Right lobe of liver (tissue), 6 donors: ENCODE results near the gene ADGRV1. TPM values are rescaled to one million over a fixed set of nuclear protein-coding genes. Genes with fewer than 3 reads are reported as not detected.

Experiments used
- ATAC-seq, 4 donors: fragments of 200-7000 bp; cut with Tn5 transposase; one replicate each; pipeline ENCODE4 v1.9.1; 2020; ENCODE audit warnings: mild to moderate bottlenecking in 4 of 4, moderate library complexity in 4 of 4
- DNase-seq, 3 donors: peaks; one replicate each; pipeline ENCODE4 v3.0.0-alpha.2; 2020
- H3K27ac ChIP-seq, 3 donors: fragments of 200-600 bp; one replicate each; pipeline ENCODE4 v1.8.0; 2022
- H3K27me3 ChIP-seq, 2 donors: fragments of 200-600 bp; one replicate each; pipeline ENCODE4 v1.8.0; 2022
- H3K36me3 ChIP-seq, 4 donors: fragments of 200-600 bp; sonication (generic) in 1 of 4; one replicate each; pipeline versions ENCODE4 v1.5.1 to v1.8.0; 2017 to 2022; ENCODE audit warnings: control low read depth in 1 of 4
- H3K4me1 ChIP-seq, 4 donors: fragments of 200-600 bp; sonication (generic) in 1 of 4; one replicate each; pipeline versions ENCODE4 v1.5.1 to v1.8.0; 2017 to 2022; ENCODE audit warnings: control low read depth in 1 of 4
- H3K4me3 ChIP-seq, 3 donors: fragments of 200-600 bp; one replicate each; pipeline ENCODE4 v1.8.0; 2022
- H3K9me3 ChIP-seq, 4 donors: fragments of 200-600 bp; sonication (generic) in 1 of 4; one replicate each; pipeline versions ENCODE4 v1.5.1 to v1.8.0; 2017 to 2022; ENCODE audit warnings: control low read depth in 1 of 4
- POLR2A ChIP-seq: fragments of 450-650 bp; IDR thresholded peaks from one replicate; pipeline ENCODE4 v1.6.1; 2017; ENCODE audit warnings: antibody characterized with exemption, mild to moderate bottlenecking
- WGBS: methylation state at CpG from one replicate; pipeline ENCODE4 v1.1.6; 2018; ENCODE audit warnings: low coverage, low lambda C conversion rate; ENCODE audit not compliant: insufficient coverage; ENCODE audit errors: missing lambda C conversion rate; 5-methylcytosine and 5-hydroxymethylcytosine counted together
- intact Hi-C, 2 donors: fragments of 100-400 bp; cut with DNase I; formaldehyde crosslinking; loops; one replicate each; pipeline versions ENCODE4 v1.11.2 to v1.14.1; 2022
- total RNA-seq, 6 experiments: library from RNA; depleted of rRNA in 2 of 6; stranded (reverse); fragments of >200 nt in 2 of 6; fragmentation: NEBNext Ultra II Directional in 3 of 6; extraction: Animal tissue kit (Norgen Biotek cat#: 25700) in 3 of 6; gene quantifications; one replicate each; pipeline versions ENCODE4 v1.1.0 to v1.2.4, GENCODE V29; 2016 to 2023
- TF ChIP-seq, protein P1 (sequence below), 4 donors: fragments of 200-600 bp in 3 of 4; fragments of 450-650 bp in 1 of 4; IDR thresholded peaks; one replicate each; pipeline versions ENCODE4 v1.5.1 to v1.8.0; 2016 to 2022; ENCODE audit warnings: antibody characterized with exemption in 4 of 4, mild to moderate bottlenecking in 2 of 4
- donor health status: DM: no; HTN: yes; CAD: no.
- donor health status: DM: no; HTN: no; CAD: no.
- donor health status: DM: no; HTN: no; CAD: no.
- donor health status: DM: no; HTN: yes; CAD: no.
- donor health status: DM: no; HTN: yes; CAD: no.

The ADGRV1 gene
- total RNA-seq, 6 experiments from 2014 or later, result 4.5 to 15.9 (median 7.4) TPM

DNA sequence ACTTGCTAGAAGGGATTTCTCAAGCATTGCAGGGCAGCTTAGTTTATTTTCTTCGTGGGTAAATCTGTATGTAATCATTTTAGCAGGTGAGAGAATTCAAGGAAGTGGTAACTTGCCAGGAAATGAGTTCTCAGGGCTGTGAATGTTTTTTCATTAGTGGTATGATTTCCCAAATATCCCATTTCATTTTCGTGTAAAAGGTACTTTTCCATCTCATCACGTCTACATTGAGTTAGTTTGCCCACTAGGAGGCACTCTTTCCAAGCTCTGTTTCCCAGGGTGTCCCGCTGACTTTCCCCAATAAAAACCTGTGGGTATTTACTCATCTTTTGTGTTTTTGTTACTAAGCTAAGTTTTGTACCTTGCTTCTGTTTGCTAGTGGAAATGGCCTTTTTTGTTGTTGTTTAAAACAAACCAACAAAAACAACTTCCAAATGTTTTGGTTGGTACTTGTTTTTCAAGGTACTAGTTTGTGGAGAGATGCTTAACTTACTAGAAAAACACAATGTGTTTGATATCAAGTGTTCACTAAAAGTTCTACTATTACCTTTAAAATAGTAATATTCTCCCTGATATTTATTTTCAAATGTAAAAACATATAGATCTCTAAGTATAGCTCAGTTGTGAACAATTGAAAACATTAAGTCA is 373.6 kb downstream of the ADGRV1 start:
- intact Hi-C loops, result loop anchor here in 1 of 2 donors (10.0 kb wide), 1 partner anchor 163 kb away; no protein-coding TSS in a partner anchor
- Histone ChIP-seq H3K4me3 (no peak overlapping the region), H3K36me3 (no peaks in the 10 kb centered on the region), H3K4me1 (peaks cover 0 to 15% (median 1%) of the 10 kb centered on the region in 4 donors), H3K27me3 (no peaks in the 10 kb centered on the region), H3K27ac (peak overlapping the region; percentile 52 to 62 (median 59)), H3K9me3 (no peaks in the 10 kb centered on the region)
- TF ChIP-seq, protein P1, sequence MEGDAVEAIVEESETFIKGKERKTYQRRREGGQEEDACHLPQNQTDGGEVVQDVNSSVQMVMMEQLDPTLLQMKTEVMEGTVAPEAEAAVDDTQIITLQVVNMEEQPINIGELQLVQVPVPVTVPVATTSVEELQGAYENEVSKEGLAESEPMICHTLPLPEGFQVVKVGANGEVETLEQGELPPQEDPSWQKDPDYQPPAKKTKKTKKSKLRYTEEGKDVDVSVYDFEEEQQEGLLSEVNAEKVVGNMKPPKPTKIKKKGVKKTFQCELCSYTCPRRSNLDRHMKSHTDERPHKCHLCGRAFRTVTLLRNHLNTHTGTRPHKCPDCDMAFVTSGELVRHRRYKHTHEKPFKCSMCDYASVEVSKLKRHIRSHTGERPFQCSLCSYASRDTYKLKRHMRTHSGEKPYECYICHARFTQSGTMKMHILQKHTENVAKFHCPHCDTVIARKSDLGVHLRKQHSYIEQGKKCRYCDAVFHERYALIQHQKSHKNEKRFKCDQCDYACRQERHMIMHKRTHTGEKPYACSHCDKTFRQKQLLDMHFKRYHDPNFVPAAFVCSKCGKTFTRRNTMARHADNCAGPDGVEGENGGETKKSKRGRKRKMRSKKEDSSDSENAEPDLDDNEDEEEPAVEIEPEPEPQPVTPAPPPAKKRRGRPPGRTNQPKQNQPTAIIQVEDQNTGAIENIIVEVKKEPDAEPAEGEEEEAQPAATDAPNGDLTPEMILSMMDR (IDR thresholded peaks at IDR 0.05), result peak; percentile 85 to 87 (median 86)
- TF ChIP-seq POLR2A, result no peak
- 2% methylated on average over 4 of the region's 4 CpGs for WGBS
- peak; percentile 91 to 94 (median 93) for ATAC-seq
- DNase-seq, result peak in 2 of 3 donors; percentile 17 to 72

DNA sequence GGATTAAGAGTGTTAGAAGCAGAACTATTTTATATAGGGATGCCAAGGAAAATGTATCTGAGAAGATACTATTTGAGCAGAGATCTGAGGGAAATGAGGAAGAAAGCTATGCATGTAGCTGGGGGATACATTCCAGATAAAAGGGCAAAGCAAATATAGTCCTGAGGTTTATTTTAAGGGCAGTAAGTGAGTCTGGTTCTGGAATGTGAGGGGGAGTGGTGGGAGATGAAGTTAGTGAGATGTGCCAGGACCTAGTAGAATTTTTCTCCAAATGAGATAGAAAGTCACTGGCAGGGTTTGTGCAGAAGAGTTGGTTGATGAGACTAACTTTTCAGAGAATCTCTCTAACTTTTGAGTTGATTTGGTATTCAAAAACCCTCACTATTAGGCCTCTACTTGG is 374.7 kb downstream of the ADGRV1 start:
- H3K4me1 ChIP-seq, result peaks cover 0 to 15% (median 1%) of the 10 kb centered on the region in 4 donors
- DNase-seq, result no peak
- no peak for ATAC-seq
- no peak overlapping the region for H3K27ac ChIP-seq
- no peaks in the 10 kb centered on the region for H3K27me3 ChIP-seq
- no peak overlapping the region for H3K4me3 ChIP-seq
- no peaks in the 10 kb centered on the region for H3K36me3 ChIP-seq
- intact Hi-C loops, result loop anchor here in 1 of 2 donors (10.0 kb wide), 1 partner anchor 162 kb away; no protein-coding TSS in a partner anchor
- no peaks in the 10 kb centered on the region for H3K9me3 ChIP-seq
- no peak for TF ChIP-seq POLR2A
- TF ChIP-seq, protein P1 (IDR thresholded peaks at IDR 0.05), result no peak

DNA sequence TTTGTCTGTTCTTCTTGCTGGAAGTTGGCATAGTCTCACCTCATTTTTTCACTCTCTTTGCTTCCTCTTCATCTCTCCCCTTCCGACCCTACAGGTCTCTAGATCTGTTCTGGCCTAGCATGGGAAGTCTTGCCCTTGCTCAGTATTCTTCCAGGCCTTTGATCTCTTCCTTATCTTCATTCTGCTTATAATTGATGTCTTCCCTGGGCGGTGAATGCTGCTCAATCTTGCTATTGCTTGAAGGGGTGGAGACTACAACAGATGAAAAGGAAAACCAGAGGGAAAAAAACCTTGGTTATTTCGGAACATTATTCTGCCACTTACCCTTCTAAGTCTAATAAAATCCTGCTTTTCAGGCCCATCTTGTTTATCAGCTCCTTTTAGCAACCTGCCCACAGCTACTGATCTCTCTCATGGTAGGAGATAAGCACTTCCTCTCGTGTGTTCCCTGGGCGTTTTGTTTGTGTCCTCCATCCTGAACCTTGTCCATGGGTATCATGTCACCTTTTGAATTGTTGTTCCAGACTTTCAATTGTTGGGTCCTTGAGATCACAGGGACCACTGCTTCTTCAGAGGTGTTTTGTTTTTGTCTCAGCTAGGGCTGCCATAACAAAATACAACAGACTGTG is 375.6 kb downstream of the ADGRV1 start:
- H3K4me3 ChIP-seq, result no peak overlapping the region
- H3K4me1 ChIP-seq, result peaks cover 0 to 19% (median 1%) of the 10 kb centered on the region in 4 donors
- H3K36me3 ChIP-seq, result no peaks in the 10 kb centered on the region
- ATAC-seq (no peak), DNase-seq (no peak)
- no peak for TF ChIP-seq POLR2A
- TF ChIP-seq, protein P1 (IDR thresholded peaks at IDR 0.05), result no peak
- WGBS, result 78% methylated on average over 5 of the region's 5 CpGs
- intact Hi-C loops, result loop anchor here in 1 of 2 donors (10.0 kb wide), 1 partner anchor 161 kb away; no protein-coding TSS in a partner anchor
- no peaks in the 10 kb centered on the region for H3K27me3 ChIP-seq
- H3K27ac ChIP-seq, result no peak overlapping the region
- no peaks in the 10 kb centered on the region for H3K9me3 ChIP-seq

DNA sequence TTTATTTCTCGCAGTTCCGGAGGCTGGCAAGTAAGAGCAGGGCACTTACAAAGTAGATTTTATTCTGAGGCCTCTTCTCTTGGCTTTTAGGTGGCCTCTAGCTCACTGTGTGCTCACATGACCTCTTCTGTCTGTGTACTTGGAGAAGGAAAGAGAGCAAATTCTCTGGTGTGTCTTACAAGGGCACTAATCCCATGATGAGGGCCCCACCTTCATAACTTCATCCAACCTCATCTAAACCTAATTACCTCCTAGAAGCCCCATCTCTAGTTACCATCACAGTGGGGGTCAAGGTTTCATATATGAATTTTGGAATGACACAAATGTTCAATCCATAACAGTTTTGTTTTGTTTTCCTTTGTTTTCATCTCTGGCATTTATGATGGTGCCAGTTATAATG is 376.1 kb downstream of the ADGRV1 start:
- intact Hi-C loops, result loop anchor here in 1 of 2 donors (10.0 kb wide), 1 partner anchor 160 kb away; no protein-coding TSS in a partner anchor
- Histone ChIP-seq H3K9me3 (no peaks in the 10 kb centered on the region), H3K4me1 (peaks cover 0 to 18% (median 1%) of the 10 kb centered on the region in 4 donors), H3K27ac (no peak overlapping the region), H3K36me3 (no peaks in the 10 kb centered on the region), H3K27me3 (no peaks in the 10 kb centered on the region), H3K4me3 (no peak overlapping the region)
- ATAC-seq (no peak), DNase-seq (no peak)
- 100% methylated on average over 2 of the region's 2 CpGs for WGBS
- TF ChIP-seq, protein P1 (IDR thresholded peaks at IDR 0.05), result no peak
- TF ChIP-seq POLR2A, result no peak
